Stomach (tissue), 9 donors: ENCODE results near the gene KRT72. TPM values are rescaled to one million over a fixed set of nuclear protein-coding genes. Genes with fewer than 3 reads are reported as not detected.

Experiments
- DNase-seq, 2 donors: peaks; one replicate each; pipeline versions ENCODE4 v3.0.0 to v3.0.0-alpha.2; 2013 to 2019
- H3K27ac ChIP-seq, 5 donors: fragments of 200-600 bp in 4 of 5; sonication (generic) in 4 of 5; one replicate each; pipeline ENCODE4 v1.5.1; 2013 to 2019; ENCODE audit warnings: mild to moderate bottlenecking in 1 of 5, moderate library complexity in 1 of 5
- H3K27me3 ChIP-seq, 3 donors: fragments of 200-600 bp; sonication (generic); one replicate each; pipeline ENCODE4 v1.5.1; 2017 to 2019; ENCODE audit warnings: mixed run types in 1 of 3
- H3K36me3 ChIP-seq, 4 donors: fragments of 200-600 bp; sonication (generic); 1 replicate in 3 of 4; 2 replicates in 1 of 4; pipeline ENCODE4 v1.5.1; 2016 to 2019
- H3K4me1 ChIP-seq, 4 donors: fragments of 200-600 bp; sonication (generic); one replicate each; pipeline ENCODE4 v1.5.1; 2016 to 2019
- H3K4me3 ChIP-seq, 4 donors: fragments of 200-600 bp; sonication (generic) in 3 of 4; one replicate each; pipeline ENCODE4 v1.5.1; 2016 to 2019; ENCODE audit warnings: mild to moderate bottlenecking in 1 of 4
- H3K9me3 ChIP-seq, 4 donors: fragments of 200-600 bp; sonication (generic); one replicate each; pipeline ENCODE4 v1.5.1; 2016 to 2019
- CTCF ChIP-seq, 7 experiments: fragments of 450-650 bp in 4 of 7; fragments of 200-600 bp in 3 of 7; sonication (generic) in 3 of 7; IDR thresholded peaks; one replicate each; pipeline ENCODE4 v1.5.1; 2016 to 2019; ENCODE audit warnings: antibody characterized with exemption in 7 of 7, control low read depth in 2 of 7, mild to moderate bottlenecking in 1 of 7
- EP300 ChIP-seq: sonication (generic); formaldehyde crosslinking; IDR thresholded peaks from one replicate; pipeline ENCODE4 v1.6.1; 2017; ENCODE audit warnings: antibody characterized with exemption
- POLR2A ChIP-seq, 4 donors: fragments of 450-650 bp; IDR thresholded peaks; one replicate each; pipeline ENCODE4 v1.6.1; 2016; ENCODE audit warnings: antibody characterized with exemption in 4 of 4, control low read depth in 2 of 4, mild to moderate bottlenecking in 1 of 4, moderate library complexity in 1 of 4
- POLR2AphosphoS5 ChIP-seq, 3 donors: sonication (generic); formaldehyde crosslinking; IDR thresholded peaks; one replicate each; pipeline ENCODE4 v1.6.1; 2016; ENCODE audit warnings: antibody characterized with exemption in 3 of 3
- WGBS, 5 donors: extraction: QIAGEN DNeasy Blood & Tissue Kit in 3 of 5; methylation state at CpG; one replicate each; pipeline versions ENCODE4 v1.1.5 to v1.1.7; 2013 to 2018; 5-methylcytosine and 5-hydroxymethylcytosine counted together
- intact Hi-C: fragments of 100-400 bp; cut with DNase I; formaldehyde crosslinking; loops from one replicate; pipeline ENCODE4 v1.15.1; 2023; ENCODE audit warnings: low total_unique reads
- polyA plus RNA-seq, 3 donors: library from polyadenylated mRNA; stranded (reverse); fragments of 200-250 nt; gene quantifications; one replicate each; pipeline ENCODE4 v1.2.3, GENCODE V29; 2013
- total RNA-seq, 5 donors: library from RNA; depleted of rRNA; stranded (reverse); fragments of >200 nt; gene quantifications; one replicate each; pipeline versions ENCODE4 v1.1.0 to v1.2.3, GENCODE V29; 2014 to 2016
- donor health status: healthy with polysubstance abuse.
- donor health status: Bipolar disorder and iron deficiency.
- donor health status: healthy.

KRT72 gene
- total and polyA plus RNA-seq, 8 donors = not detected

GRCh38 chr12:52632656-52633055 is 31.4 kb upstream of the KRT72 start:
- 45 to 78% (median 78%) methylated on average over 4 of the region's 4 CpGs for WGBS, 5 donors
- no peak overlapping the region for H3K27ac ChIP-seq
- intact Hi-C loops = no loop called here
- no peaks in the 10 kb centered on the region for H3K9me3 ChIP-seq
- TF ChIP-seq EP300 (no peak), POLR2A (IDR thresholded peaks at IDR 0.05) (no peak), POLR2AphosphoS5 (IDR thresholded peaks at IDR 0.05) (no peak), CTCF (IDR thresholded peaks at IDR 0.05) (no peak)
- H3K4me3 ChIP-seq = no peak overlapping the region
- DNase-seq = no peak
- H3K36me3 ChIP-seq = no peaks in the 10 kb centered on the region
- peaks cover 0 to 13% (median 0%) of the 10 kb centered on the region in 4 donors for H3K4me1 ChIP-seq
- no peaks in the 10 kb centered on the region for H3K27me3 ChIP-seq

DNA sequence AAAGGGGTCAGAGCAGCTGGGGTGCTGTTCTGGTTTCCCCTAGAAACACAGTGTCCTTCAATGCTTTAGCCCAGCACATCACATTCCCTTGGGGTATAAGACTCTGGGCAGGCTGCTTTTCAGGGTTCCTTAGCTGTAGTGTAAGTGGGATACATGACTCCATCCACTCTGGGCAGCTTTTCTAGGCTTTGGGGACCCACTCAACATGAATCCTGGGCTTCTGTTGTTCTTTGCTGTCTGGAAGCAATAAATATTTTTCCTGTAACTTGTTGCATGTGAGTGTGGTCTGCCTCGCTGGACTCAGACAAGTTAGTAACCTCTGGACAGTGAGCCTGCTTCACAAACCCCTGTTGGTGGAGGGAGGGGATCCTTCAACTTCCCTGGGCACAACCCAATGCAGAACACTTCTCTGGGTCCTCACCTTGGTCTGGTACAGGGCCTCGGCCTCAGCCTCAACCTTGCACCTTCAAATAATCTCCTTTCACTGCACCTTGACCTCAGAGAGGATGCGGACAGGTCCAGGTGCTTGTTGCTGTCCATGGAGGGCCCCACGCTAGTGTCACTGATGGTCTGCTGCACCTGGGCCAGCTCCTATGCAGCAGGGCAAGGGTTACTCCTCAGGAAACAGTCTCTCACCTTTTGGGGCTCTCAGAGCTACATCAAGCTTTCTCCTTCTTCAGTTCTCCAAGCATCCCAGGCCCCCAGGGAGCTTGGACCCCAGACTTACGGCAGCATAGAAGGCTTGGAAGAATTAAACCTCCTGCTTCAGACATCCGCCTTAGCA is 30.6 kb upstream of the KRT72 start:
- WGBS, 5 donors = 77 to 83% (median 79%) methylated on average over 6 of the region's 6 CpGs

GRCh38 chr12:52631264-52631663 is 30.0 kb upstream of the KRT72 start:
- peaks cover 0 to 13% (median 0%) of the 10 kb centered on the region in 4 donors for H3K4me1 ChIP-seq
- no peak overlapping the region for H3K4me3 ChIP-seq
- intact Hi-C loops = no loop called here
- no peak overlapping the region for H3K27ac ChIP-seq
- H3K36me3 ChIP-seq = no peaks in the 10 kb centered on the region
- no peak for DNase-seq
- H3K9me3 ChIP-seq = no peaks in the 10 kb centered on the region
- WGBS, 5 donors = 54 to 67% (median 60%) methylated on average over 4 of the region's 4 CpGs
- no peak for TF ChIP-seq EP300
- TF ChIP-seq POLR2A (IDR thresholded peaks at IDR 0.05) = no peak
- TF ChIP-seq POLR2AphosphoS5 (IDR thresholded peaks at IDR 0.05) = no peak
- TF ChIP-seq CTCF (IDR thresholded peaks at IDR 0.05) = no peak
- no peaks in the 10 kb centered on the region for H3K27me3 ChIP-seq

More for the DNA sequence above, 30.6 kb upstream of the KRT72 start:
- intact Hi-C loops = no loop called here
- TF ChIP-seq CTCF (IDR thresholded peaks at IDR 0.05) (no peak), POLR2AphosphoS5 (IDR thresholded peaks at IDR 0.05) (no peak)
- no peaks in the 10 kb centered on the region for H3K27me3 ChIP-seq
- H3K36me3 ChIP-seq = no peaks in the 10 kb centered on the region
- peaks cover 0 to 13% (median 0%) of the 10 kb centered on the region in 4 donors for H3K4me1 ChIP-seq
- no peaks in the 10 kb centered on the region for H3K9me3 ChIP-seq
- no peak overlapping the region for H3K27ac ChIP-seq
- no peak for DNase-seq
- H3K4me3 ChIP-seq = no peak overlapping the region

- Histone ChIP-seq H3K9me3 (no peaks in the 10 kb centered on the region), H3K4me3 (no peak overlapping the region), H3K27ac (no peak overlapping the region), H3K4me1 (peaks cover 0 to 13% (median 0%) of the 10 kb centered on the region in 4 donors), H3K27me3 (no peaks in the 10 kb centered on the region), H3K36me3 (no peaks in the 10 kb centered on the region)
- no peak for DNase-seq
- 58 to 72% (median 69%) methylated on average over 4 of the region's 4 CpGs for WGBS, 5 donors
- intact Hi-C loops = no loop called here
- TF ChIP-seq CTCF (IDR thresholded peaks at IDR 0.05) (no peak), POLR2AphosphoS5 (IDR thresholded peaks at IDR 0.05) (no peak), EP300 (no peak), POLR2A (IDR thresholded peaks at IDR 0.05) (no peak)
Measured at GRCh38 chr12:52630599-52631200, 29.4 kb upstream of the KRT72 start.
